ENCODE data around the gene OR10H4.
"Not testable (repeated sequence)": the region's sequence is repeated elsewhere in the genome, so short reads cannot be mapped to it uniquely, and the experiment has no call there.

The OR10H4 gene, protein sequence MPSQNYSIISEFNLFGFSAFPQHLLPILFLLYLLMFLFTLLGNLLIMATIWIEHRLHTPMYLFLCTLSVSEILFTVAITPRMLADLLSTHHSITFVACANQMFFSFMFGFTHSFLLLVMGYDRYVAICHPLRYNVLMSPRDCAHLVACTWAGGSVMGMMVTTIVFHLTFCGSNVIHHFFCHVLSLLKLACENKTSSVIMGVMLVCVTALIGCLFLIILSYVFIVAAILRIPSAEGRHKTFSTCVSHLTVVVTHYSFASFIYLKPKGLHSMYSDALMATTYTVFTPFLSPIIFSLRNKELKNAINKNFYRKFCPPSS

DNA sequence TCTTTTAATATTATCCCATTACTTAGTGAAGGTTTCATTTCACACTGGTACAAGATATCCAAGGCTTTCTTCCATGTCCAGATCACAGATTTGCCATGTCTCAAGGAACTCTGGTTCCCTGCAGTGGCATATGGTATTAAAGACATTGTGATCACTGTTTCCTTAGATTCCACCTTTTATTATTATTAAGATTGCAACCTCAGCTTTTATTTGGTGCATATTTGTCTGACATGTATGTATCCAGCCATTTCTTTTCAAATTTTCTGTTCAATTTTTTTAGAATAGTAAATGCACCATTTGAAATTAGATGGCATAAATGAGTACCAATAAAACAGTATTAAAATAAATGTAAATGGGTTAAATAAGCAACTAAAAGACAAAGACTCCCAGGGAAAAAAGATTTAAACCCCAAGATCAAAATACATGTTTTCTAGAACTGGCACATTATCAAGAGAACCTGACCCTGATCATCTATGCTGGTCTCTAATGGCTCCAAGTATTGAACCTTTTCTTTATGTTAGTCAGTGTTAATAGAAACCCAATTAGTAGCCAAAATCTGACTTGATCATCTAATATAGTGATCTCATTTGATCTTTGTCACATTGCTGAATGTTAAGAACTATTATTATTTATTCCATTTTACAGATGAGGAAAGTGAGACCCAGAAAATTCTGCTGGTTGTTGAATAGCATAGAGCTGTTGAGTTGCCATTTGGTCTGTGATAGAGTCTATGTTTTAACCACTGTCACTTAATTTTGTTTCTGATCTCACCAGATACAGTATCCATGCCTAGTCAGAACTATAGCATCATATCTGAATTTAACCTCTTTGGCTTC is at the start of gene OR10H4:
TSS of gene OR10H4 (plus strand) at position 786 of the 836 bp plus-strand sequence. CDS start at position 786, 0 bp downstream.
- no peak for DNase-seq (ENCODE audit: low read depth)

DNA sequence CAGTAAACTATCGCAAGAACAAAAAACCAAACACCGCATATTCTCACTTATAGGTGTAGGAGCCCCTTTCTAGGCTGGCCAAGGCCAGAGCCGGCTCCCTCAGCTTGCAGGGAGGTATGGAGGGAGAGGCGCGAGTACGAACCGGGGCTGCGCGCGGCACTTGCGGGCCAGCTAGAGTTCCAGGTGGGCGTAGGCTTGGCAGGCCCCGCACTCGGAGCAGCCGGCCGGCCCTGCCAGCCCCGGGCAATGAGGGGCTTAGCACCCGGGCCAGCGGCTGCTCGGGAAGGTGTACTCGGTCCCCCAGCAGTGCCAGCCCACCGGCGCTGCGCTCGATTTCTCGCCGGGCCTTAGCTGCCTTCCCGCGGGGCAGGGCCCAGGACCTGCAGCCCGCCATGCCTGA is 49.2 kb upstream of the OR10H4 start:
- not testable (repeated sequence) for DNase-seq (ENCODE audit: low read depth)

DNA sequence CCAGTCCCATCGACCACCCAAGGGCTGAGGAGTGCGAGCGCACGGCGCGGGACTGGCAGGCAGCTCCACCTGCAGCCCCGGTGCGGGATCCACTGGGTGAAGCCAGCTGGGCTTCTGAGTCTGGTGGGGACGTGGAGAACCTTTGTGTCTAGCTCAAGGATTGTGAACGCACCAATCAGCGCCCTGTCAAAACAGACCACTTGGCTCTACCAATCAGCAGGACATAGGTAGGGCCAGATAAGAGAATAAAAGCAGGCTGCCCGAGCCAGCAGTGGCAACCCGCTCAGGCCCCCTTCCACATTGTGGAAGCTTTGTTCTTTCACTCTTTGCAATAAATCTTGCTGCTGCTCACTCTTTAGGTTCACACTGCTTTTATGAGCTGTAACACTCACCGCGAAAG is 48.8 kb upstream of the OR10H4 start:
- not testable (repeated sequence) for DNase-seq (ENCODE audit: low read depth)

DNA sequence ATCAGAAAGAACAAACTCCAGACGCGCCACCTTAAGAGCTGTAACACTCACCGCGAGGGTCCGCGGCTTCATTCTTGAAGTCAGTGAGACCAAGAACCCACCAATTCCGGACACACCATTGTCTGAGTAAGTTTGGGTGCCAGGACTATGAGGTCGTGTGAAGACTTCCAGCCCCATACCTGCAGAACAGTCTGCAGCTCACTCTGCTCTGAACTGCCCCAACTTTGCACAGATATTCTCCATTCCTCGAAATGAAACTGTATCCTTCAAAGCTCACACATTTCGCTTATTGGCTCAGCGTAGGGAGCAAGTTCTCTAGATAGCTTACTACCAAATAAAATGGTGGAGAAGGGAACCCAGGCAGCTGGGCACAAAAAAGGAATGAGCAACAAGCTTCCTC is 48.3 kb upstream of the OR10H4 start:
- no peak for DNase-seq (ENCODE audit: low read depth)

DNA sequence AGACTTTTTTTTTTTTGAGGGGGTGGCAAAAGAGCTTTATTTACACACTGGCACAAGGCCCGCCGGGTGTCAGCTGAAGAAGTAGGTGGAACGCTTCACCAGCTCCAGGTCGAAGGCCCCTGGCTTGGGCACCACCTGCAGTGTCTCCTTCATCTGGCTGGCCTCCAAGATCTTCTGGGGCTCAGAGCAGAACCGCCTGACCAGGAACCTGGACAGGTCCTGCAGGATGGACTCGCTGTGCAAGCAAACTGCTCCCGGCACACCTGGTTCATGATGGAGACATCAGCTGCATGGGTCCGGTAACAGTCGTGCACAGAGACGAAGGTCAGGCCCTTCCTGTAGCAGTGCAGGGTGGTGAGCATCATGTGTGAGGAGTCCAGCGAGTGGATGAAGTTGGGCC is 46.6 kb upstream of the OR10H4 start:
- no peak for DNase-seq (ENCODE audit: low read depth)

DNA sequence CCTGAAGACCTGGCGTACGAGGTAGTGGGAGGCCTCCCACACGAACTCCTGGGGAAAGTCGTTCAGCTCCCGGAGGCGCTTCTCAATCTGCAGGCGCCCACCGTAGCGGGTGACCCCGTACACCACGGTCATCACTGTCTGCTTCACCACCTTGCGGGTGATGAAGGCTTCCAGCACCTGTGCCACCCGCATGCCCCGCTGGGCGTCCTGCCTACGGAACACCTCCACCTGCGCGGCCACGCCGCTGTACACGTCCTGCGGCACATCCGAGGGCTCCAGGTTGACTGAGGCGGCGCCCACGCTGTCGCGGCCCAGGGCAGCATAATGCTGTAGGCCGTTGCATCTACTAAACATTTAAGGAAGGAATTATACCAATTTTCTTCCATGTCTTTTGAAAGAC is 45.9 kb upstream of the OR10H4 start:
- DNase-seq (ENCODE audit: low read depth), result not testable (repeated sequence)

DNA sequence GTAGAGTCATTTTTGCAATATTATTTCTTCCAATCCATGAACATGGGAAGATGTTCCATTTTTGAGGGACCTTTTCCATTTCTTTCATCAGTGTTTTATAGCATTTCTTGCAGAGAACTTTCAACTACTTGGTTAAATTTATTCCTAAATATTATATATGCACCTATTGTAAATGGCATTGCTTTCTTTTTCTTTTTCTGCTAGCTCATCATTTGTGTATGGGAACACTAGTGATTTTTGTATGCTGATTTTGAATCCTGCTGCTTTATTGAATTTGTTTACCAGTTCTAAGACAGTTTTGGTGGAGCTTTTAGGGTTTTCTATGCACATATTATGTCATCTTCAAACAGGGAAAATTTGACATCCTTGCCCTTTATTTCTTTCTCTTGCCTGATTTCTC is 43.8 kb upstream of the OR10H4 start:
- no peak for DNase-seq (ENCODE audit: low read depth)

DNA sequence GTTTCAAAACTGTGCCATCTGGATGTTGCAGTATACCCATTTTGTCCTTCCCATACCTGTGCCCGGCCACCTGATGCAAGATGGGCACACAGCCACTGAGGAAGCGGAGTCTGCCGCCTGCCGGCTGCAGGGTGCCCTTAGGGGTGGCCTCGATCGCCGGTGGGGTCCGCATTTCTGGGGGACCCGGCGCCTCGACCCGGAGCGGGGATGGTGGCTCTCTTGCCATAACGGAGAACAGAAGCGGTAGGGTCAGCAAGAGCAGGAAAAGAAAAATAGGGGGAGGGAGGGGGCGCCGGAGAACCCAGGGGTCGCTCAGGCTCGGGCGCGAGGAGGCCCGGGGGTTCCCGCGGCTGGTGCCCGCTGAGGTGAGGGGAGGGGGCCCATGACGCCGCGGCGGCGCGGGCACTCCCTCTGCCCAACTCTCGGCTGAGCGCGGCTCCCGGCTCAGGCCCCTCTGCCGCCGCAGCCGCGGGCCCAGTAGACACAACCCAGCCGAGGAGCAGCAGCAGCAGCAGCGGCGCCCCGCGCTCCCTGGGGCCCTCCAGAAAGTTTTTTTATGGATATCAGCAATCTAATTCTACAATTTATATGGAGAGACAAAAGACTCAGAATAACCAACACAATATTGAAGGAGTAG is 37.1 kb upstream of the OR10H4 start:
- no peak for DNase-seq (ENCODE audit: low read depth)

DNA sequence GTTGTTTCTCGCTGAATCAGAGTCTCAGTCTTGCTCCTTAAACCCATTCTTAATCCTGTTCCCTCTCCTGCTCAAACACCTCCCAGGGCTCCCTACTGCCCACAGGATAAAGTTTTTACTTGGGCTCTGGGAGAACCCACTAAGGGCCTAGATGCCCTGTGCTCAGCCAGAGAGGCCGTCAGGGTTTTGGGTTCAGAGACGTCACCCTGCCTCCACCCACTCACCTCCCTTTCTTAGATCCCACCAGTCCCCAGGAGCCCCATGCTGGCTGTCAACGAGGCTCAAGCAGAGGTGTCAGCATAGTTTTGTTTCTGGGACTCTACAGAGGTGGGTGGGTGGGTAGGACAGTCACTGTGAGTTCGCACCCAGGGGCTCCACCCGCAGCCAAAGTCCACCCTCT is 35.4 kb upstream of the OR10H4 start:
- no peak for DNase-seq (ENCODE audit: low read depth)

DNA sequence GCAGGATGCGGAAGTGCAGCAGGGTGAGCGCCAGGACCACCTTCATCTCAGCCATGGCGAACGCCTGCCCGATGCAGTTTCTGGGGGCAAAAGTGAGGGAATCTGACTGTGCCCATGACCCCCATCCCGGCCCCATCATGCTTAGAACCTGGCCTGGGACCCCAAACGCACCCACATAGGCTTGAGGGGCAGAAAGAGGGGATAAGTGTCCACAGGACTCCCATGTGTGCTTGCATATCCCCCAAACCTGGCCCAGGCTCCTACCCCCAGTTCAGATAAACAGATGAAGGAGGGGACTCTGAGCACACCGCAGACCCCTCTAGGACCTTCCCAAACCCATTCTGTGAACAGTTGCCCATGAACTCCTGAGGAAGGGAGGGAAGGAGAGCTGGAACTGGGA is 35.0 kb upstream of the OR10H4 start:
- DNase-seq (ENCODE audit: low read depth), result no peak

DNA sequence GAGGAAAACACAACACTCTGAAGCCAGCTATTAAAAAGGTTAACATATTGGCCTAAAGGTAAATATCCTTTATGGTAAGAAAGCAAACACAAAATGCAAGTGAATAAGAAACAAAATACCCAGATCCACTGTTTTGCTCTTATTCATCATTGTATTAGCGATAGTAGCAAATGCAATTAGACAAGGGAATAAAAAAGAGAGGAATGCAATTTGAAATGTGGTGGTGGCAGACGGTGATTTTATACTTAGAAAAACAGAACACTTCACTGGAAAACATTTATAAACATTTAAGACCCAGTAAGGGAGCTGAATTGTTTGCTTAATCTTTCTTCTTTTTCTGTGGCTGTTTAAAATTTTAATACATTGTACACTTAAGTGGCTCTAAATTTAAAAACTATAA is 33.7 kb upstream of the OR10H4 start:
- DNase-seq (ENCODE audit: low read depth), result no peak

DNA sequence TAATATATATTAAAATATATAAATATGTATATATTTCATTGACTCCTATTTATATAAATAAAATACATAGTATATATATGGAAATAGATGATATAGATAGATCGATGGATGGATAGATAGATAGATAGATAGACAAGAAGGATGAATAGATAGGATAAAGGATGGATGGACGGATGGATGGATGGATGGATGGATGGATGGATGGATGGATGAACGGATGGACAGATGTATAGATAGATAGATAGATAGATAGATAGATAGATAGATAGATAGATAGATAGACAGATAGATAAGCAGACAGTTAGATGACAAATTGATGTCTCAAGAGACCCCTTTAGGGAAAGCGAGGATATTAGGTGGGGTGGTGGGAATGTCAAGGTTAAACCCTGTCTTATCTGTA is 29.6 kb upstream of the OR10H4 start:
- no peak for DNase-seq (ENCODE audit: low read depth)

DNA sequence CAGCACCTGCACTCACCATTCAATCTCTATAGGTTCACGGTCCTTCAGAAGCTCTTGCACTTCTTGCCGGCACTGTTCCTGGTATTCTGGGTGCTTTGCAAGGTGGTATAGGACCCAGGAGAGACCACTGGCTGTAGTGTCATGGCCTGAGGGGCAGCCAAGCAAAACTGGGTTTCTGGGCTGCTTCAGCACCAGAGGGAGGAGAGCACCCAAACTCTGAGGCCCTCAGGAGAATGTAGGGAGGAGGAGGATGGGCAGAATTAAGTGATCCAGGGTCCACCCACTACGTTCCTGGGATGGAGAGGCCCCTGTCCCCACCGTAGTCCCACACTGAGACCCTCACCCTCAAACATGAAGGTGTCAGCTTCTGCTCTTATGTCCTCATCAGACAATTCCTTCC is 26.8 kb upstream of the OR10H4 start:
- no peak for DNase-seq (ENCODE audit: low read depth)

DNA sequence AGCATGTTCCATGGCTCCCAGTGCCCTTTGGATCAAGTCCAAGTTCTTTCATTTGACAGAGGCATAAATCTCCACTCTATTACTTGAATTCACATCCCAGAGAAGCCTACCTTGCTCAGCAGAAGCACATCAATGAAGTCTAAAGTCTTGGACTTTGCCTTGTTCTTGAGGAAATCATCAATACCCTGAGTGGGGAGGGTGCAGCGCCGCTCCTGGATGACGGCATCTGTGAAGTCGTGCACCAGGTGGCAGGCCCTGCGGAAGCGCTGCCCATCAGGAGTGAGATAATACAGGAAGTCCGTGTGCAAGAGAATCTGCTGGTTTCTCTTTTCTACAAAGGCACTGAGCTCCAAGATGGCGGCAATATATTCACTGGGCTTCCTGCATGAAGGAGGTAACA is 25.1 kb upstream of the OR10H4 start:
- DNase-seq (ENCODE audit: low read depth), result no peak

DNA sequence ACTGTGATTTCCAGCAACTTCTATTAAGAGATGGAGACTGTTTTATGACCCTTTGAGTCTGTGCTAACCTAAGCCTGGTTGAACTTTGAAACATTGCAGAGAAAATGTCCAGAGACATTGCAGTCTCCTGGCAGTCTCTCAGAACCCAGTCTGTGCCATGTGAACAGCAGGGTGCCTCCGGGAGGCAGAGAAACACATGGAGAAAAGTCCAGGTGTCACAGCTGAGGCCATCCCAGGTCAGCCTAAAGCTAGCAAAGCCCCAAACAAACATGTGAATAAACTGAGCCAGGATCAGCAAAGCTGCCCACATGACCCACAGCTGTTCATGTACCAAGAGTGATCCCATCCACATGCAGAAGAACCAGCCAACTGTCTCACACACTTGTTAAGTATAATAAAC is 22.3 kb upstream of the OR10H4 start:
- no peak for DNase-seq (ENCODE audit: low read depth)

DNA sequence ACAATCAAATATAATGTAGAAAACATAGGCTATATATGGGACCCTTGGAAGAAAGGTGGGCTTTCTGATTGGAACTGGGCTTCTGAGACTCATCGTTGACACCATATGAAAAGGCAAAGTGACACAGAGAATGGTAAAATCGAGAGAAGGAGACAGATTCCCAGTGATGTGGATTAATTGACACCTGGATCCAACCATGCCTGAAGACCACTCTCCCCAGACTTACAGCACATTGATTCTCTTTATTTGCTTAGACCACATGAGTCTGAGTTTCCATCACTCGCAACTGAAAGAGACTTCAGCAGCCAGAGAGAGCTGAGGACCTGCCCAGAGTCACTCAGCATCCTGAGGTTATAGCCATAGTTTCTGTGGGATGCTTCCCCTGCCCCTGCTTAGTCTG is 20.5 kb upstream of the OR10H4 start:
- no peak for DNase-seq (ENCODE audit: low read depth)

DNA sequence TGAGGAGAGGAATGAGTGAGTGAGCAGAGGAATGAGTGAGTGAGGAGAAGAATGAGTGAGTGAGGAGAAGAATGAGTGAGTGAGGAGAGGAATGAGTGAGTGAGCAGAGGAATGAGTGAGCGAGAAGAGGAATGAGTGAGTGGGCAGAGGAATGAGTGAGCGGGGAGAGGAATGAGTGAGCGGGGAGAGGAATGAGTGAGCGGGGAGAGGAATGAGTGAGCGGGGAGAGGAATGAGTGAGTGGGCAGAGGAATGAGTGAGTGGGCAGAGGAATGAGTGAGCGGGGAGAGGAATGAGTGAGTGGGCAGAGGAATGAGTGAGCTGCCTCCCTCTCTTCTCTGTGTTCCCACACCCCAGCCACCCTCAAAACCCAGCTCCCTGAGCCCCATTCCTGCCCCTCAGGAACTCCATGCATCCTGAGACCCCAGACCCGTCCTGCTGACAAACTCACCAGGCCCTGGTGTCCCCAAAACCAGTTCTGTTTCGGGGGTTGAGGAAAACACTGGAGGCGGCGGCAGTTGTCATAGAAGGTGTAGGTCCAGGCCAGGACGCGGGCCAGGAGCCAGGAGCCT is 15.0 kb upstream of the OR10H4 start:
- not testable (repeated sequence) for DNase-seq (ENCODE audit: low read depth)

DNA sequence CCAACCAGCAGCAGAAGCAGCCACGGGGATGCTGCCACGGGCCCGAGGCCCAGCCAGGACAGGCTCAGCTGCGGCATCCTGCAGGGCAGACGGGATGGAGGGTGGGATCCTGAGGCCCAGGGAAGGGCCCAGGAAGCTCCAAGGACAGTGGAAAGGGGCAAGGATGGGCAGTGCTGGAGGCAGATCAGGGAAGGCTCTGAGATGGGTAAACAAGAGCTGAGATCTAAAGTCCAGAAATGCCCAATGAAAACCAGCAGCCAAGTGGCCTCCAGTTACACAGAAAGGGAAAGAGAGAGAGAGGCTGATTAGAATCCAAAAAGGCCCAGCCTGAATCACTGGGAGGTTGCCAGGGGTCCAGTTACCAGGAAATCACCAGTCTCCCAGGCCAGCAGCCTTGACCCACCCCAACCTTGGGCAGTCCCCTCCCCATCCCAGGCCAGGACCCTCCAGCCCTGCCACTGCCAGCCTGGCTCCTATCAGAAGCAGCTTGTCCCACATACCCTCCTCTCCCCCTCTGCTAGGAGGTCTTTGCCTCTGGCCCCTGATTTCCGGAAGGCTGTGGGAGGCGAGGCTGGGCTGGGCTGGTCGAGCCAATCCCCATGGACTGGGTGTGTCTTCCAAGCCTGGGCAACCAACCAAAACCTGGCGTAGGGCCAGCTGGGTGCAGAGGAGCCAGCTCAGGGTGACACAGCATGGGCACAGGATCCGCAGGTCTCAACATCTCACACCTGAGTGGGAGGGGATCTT is 14.3 kb upstream of the OR10H4 start, which contains the start of gene CYP4F11:
TSS of gene CYP4F11 (minus strand) at position 198 of the 747 bp plus-strand sequence. CDS start at position 77, 121 bp downstream.
- no peak for DNase-seq (ENCODE audit: low read depth)

DNA sequence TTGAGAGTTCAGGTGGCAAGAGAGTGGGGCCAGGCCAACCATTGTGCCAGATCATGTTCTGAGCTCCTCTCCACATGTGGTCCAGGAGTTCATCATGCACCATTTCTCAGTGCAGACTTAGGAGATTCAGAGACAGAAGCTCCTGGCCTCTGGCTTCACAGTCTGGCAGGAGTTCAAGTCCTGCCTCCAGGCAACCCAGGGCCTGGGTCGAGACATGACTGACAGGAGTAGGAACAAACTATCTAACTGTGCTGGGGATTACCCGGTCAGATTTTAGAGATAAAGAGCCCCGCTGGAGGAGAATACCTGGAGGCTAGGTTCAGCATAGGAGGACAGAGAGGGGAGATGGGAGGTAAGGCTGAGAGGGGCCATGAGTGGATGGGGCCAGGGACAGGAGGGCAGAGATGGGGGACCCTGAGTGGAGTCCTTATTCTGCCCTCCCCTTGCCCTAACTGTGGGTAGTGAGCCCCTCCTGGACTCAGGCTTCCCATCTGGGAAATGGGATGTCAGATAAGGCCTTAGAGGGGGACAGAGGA is 13.6 kb upstream of the OR10H4 start:
- no peak for DNase-seq (ENCODE audit: low read depth)

DNA sequence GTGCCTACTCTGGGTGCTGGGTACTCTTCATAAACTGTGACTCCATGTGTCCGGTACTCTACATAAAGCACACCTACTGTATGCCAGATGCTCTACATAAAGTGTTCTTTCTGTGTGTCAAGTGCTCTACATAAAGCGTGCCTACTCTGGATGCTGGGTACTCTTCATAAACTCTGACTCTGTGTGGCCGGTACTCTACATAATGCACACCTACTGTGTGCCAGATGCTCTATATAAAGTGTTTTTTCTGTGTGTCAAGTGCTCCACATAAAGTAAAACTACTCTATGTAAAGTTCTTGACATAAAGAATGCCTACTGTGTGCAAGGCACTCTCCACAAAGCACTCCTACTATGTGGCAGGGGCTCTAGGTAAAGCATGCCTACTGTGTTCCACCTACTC is 12.6 kb upstream of the OR10H4 start:
- DNase-seq (ENCODE audit: low read depth), result no peak

DNA sequence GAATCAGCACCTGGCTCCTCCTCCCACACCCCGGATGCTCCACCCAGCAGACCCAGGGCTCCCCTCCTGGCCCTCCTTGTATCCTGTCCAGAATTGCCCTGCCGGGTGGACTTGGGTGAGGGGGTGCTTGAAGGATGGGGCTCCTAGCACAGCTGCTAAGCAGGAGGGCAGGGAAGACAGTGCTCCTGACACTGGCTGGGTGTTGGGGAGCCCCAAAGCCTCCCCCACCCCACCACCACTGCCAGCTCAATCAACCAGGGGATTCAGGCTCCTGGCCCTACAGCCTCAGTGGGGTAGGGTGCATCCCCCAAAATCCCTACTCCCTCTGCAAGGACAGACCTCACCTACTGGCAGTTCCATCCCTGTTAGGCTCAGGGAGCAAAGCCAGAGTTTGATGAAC is 11.9 kb upstream of the OR10H4 start:
- DNase-seq (ENCODE audit: low read depth), result no peak

DNA sequence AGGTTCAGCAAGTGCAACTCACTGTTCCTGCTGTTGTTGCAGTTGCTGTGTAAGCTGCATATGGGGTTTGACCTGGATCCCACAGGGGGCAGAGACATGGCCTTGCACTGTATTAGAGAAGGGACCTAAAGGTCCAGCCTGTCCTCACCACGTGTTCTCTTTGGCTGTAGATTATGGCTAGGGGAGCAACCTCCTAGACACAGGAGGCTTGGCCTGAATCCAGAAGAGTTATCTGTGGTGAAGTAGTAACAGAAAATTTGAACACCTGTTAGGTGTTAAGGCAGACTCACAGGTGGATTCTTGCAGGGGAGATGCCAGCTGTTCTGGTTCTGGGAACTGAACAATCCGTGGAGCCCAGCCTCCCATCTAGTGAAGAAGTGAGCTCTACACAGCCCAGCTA is 11.0 kb upstream of the OR10H4 start:
- DNase-seq (ENCODE audit: low read depth), result no peak
